VCaP (cell line): Measurements from ENCODE around the gene S100A4.

Experiments
- H3K27ac ChIP-seq: fragments of 450-650 bp; 2 replicates; pipeline ENCODE4 v1.5.1; 2017
- TF ChIP-seq, protein P1 (sequence below): fragments of 450-650 bp; conservative IDR thresholded peaks from 2 replicates; pipeline ENCODE4 v1.5.1; 2017; ENCODE audit warnings: mild to moderate bottlenecking, moderate library complexity

S100A4 gene

DNA sequence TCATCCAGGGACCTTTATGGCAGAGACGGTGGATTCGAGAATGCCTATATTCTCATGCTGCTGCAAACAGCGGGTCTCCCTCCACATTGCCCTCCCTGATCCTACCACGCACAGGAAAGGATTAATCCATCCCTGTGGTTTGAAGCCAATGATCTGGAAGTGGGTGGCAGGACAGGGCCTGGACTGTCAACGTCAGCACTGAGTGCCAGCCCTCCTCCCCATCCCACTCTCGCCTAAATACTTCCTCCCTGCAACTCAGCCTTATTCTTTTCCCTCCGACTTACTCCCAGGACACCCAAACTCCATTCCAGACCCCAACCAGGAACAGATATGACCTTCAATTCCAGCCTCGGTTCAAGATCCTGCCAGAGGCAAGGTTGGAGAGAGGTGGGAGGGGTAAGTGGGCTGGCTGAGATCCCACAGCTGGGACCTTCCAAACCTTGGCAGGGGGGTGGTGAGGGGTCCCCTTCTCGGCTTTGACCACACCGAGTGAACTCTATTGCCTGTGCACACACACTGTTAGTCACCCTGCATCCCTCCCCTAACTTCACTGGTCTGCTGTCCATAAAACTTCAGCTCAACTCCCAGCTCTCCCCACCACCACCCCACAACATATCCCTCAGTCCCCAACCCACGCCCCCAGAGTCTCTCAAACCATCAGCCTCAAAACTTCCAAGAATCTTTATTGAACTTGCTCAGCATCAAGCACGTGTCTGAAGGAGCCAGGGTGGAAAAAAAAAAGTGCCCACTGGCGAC is 2.5 kb downstream of the S100A4 start:
- TF ChIP-seq, protein P1, sequence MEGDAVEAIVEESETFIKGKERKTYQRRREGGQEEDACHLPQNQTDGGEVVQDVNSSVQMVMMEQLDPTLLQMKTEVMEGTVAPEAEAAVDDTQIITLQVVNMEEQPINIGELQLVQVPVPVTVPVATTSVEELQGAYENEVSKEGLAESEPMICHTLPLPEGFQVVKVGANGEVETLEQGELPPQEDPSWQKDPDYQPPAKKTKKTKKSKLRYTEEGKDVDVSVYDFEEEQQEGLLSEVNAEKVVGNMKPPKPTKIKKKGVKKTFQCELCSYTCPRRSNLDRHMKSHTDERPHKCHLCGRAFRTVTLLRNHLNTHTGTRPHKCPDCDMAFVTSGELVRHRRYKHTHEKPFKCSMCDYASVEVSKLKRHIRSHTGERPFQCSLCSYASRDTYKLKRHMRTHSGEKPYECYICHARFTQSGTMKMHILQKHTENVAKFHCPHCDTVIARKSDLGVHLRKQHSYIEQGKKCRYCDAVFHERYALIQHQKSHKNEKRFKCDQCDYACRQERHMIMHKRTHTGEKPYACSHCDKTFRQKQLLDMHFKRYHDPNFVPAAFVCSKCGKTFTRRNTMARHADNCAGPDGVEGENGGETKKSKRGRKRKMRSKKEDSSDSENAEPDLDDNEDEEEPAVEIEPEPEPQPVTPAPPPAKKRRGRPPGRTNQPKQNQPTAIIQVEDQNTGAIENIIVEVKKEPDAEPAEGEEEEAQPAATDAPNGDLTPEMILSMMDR = no peak
- H3K27ac ChIP-seq = no peak overlapping the region

DNA sequence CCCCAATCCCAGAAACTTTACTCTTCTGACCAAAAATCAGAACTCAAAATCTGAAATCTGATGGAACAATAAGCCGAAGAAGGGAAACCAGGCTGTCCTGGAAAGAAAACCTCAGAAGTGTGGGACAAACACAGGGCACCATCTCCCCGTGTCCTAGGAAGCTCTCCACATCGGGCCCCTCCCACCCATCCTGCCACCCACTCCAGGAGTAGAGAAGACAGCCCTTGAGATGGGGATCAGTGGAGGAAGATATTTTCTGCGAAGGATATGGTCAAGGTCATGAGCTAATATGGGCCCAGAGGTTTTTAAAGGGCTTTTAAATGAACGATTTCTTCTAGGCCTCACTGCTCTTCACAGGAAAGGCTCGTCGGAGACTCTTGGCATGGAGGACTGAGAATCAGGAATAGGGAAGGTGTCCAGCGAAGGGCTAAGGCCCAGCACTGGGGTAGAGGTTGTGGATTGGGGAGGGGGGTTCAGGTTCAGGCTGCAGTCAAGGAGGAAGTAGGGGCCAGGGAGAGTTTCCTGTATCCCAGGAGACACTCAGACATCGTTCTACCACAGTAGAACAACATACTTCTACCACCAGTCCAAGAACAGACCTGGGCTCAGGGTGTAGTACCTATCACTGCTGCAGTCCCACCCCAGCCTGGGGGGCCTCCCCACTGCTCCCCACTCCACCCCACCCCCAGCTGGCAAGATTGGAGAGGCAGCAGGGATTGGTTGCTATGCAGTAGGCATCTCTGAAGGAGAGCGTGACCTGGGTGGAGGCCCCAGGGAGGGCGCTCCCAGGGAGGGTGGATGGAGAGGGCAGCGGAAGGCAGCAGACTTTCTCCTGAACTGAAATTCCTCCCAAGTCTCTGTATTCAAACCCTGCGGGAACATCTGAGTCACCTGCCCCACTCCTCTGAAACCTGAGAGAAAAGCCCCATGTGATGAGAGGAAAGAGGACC is 3.7 kb downstream of the S100A4 start:
- TF ChIP-seq, protein P1 = no peak
- H3K27ac ChIP-seq = no peak overlapping the region

DNA sequence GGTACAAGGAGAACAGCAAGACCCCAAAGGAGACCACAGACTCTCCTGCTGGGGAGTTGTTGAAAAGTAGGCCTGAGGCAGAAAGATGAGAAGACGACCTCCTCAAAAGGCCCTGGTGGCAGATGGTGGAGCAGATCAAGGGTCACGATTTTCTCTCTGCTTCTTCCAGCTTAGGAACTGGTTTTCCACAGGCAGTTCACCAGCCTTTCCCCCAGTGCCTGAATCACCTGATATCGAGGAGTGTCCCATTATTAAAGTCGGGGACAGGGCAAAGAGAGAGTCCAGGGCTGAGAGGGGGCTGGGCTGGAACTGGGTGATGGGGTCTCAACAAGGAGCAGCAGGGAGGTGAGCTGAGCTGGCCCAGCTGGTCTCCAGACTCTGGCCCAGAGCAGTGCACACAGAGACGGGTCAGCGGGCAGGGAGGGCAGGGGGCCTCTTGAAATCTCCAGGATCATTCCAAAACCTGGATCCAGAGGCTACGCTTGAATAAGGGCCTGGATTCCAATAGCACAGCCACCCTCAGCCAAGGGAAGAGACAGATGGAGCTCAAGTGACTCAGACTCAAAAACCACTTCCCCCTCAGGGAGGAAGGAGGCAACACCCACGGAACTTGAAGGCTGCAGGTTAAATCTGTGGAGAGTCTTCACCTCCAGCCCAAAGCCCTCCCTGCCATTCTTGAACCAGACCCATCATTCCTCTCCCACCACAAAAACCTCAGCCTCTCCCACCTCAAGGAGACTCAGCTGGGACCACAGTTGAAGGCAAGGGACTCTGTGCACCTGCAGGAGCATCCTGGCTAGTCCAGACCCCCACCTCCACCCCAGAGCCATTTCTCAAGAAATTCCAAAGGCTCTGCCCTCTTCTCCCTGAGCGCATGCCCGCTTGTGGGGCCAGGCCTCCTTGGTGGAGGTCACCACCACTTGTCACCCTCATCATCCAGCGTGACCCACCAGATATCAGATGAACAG is 4.9 kb downstream of the S100A4 start, which contains the start of gene S100A5:
Gene S100A5, minus strand, starts transcription at position 541 of the 968 bp plus-strand sequence. CDS start 743 bp downstream, outside the sequence.
- H3K27ac ChIP-seq = no peak within 1 kb of the TSS
- TF ChIP-seq, protein P1 = no peak

DNA sequence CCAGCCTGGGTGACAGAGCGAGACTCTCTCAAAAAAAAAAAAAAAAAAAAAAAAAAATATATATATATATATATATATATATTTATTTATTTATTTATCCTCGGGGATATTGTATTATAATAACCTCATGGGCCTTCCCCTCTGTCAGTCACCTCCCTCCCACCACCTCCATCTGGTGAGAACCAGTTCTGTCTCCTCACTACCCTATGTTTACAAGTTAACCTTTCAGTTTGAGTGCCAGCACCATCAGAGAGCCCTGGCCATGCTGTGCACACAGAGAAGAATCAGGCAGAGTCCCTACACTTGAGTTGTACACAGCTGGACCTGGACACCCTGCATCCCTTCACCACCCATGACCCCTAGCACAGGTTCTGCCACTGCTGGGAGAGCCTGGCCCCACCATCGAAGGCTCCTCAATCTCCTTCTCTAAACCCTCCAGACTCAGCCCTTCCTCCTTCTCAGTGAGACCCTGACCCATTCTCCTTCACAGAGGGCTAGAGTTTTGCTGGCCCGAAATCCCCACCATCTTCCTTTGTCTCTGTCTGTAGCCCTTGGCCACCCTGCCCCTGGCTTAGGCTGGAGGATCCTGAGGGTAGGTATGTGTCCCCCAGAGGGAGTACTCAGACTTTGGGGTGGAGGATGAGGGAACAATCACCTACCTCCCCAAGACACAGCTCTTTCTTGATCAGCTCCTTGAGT is 6.1 kb downstream of the S100A4 start:
- no peak overlapping the region for H3K27ac ChIP-seq
- TF ChIP-seq, protein P1 = no peak

DNA sequence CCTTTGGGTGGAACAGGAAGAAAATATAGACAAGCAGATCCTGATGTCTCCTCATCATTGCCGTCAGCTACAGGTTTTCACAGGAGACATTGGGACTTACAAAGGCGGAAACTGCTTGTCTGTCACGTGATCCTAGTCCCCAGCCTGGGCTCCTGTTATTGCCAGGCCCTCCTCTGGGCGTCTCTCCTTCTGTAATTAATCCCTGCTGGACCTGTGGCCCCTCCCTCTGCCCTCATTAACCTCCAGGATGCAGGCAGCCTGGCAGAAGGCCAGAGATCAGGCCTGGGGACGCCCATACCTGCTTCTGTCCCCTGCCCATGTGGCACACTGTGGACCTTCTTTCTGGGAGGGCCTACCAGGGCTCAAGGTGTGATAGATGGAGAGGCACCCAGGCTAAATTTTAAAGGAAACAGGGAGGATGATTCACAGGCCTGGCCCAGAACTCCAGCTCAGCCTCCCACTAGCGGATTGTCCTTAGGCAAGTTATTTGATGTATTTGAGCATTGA is 7.2 kb downstream of the S100A4 start:
- no peak overlapping the region for H3K27ac ChIP-seq
- TF ChIP-seq, protein P1 = no peak

DNA sequence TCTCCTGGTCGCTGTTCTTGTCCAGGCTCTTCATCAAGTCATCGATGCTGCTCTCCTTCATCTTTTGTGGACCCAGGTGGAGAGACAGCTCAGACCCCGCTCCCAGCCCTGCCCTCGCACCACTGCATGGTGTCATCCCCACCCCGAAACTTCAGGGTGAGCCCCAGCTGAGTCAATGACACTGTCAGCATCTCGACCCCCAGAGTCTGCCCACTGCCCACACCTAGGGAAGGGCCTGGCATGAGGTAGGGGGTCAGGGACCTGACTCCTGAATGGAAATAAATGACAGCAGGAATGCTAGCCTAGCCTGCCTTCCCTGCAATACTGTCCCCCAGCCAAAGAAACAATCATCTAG is 8.3 kb downstream of the S100A4 start:
- TF ChIP-seq, protein P1 = no peak
- H3K27ac ChIP-seq = no peak overlapping the region
